HG02884 (cell line): Measurements from ENCODE around the gene CSNK2A1.

Experiments used
- ATAC-seq: cut with Tn5 transposase; IDR thresholded peaks from one replicate; pipeline ENCODE4 v1.9.1; 2021; ENCODE audit warnings: mild to moderate bottlenecking, moderate library complexity; ENCODE audit not compliant: unreplicated experiment

CSNK2A1 gene

DNA sequence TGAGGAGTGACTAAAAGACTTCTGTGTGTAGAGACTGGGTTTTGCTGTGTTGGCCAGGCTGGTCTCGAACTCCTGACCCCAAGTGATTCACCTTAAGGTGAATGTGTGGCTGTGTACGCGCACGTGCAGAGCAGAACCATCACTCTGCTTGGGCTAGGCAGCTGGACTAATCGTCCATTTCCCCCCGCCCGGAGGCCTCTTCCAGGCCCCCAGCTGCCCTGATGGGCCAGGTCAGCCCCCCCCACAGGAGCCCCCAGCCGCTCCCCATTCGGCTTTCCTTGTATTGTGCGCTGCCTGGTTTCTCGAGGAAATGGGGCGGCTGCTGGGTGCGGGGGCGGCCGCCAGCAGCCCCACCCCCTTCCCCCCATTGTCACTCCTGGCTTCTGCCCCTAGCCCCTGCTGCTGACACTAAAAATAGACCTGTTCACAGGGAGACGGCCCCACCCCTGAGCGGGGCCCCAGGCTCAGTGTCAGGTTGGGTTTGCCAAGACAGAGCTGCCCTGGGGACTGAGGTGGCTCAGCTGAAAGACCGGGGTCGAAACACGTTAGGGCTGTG, 24.6 kb upstream of the CSNK2A1 start:
- no peak for ATAC-seq

- ATAC-seq: no peak
Measured at GRCh38 chr20:564192-564591, 20.6 kb upstream of the CSNK2A1 start.

GRCh38 chr20:563187-563586, 19.6 kb upstream of the CSNK2A1 start:
- ATAC-seq: no peak

- ATAC-seq: no peak
Measured at GRCh38 chr20:562232-562897, 18.8 kb upstream of the CSNK2A1 start.

GRCh38 chr20:561437-562231, 18.0 kb upstream of the CSNK2A1 start:
- ATAC-seq: no peak

GRCh38 chr20:560680-561079, 17.1 kb upstream of the CSNK2A1 start:
- ATAC-seq: no peak

DNA sequence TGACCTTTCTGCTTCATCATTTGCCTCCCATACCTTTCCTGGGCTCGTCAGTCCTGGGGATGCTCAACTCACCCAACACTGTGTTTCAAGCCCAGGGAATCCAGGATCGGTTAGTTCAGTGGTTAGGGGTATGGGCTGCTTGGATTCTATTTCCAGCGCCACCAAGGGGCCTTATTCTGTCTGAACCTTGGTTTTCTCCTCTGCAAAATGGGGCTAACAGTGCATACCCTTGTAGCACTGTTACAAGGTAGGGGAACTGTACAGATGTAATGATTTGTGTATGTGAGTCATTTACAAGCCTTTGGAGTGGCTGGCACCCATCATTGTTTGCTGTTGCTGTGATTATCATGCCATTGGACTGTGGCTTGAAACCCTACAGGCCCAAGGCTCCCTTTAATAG, 14.5 kb upstream of the CSNK2A1 start:
- ATAC-seq: no peak

DNA sequence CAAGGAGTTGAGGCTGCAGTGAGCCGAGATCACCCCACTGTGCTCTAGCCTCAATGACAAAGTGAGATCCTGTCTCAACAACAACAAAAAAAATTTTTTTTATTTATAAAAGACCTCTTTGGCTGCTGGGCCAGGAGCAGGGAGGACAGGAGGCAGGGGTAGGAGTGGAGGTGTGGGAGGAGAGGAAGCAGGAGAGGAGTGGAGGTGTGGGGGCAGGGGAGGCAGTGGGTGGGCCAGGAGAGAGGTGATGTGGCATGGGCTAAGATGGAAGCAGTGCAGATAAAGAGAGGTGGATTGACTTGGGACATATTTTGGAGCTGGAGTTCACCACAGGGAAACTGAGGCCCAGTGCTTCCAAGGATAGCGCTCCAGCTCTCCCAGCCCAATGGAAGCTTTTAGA, 13.4 kb upstream of the CSNK2A1 start:
- ATAC-seq: no peak

- no peak for ATAC-seq
Measured at GRCh38 chr20:555976-556385, 12.4 kb upstream of the CSNK2A1 start.

DNA sequence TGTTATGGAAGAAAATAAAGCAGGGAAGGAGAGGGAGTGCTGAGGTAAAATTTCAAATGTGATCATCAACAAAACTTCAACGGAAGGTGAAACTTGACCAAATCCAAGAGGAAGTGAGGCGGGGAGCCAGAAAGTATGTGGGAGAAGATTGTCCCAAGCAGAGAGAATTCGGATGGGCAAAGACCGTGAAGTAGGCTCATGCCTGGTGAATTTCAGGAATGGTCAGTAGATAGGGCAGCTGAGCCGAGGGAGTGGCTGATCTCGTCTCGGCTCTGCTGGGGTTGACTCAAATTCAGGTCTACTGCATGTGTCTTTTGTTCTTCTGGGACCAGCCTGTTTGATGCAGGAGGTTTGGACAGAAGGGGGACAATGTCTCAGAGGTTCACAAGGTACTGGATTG, 7.0 kb upstream of the CSNK2A1 start:
- ATAC-seq: no peak

GRCh38 chr20:549722-550496, 6.3 kb upstream of the CSNK2A1 start:
- ATAC-seq: no peak

- no peak for ATAC-seq
Measured at GRCh38 chr20:548906-549305, 5.3 kb upstream of the CSNK2A1 start.

- ATAC-seq: no peak
Measured at GRCh38 chr20:547394-547793, 3.8 kb upstream of the CSNK2A1 start.

DNA sequence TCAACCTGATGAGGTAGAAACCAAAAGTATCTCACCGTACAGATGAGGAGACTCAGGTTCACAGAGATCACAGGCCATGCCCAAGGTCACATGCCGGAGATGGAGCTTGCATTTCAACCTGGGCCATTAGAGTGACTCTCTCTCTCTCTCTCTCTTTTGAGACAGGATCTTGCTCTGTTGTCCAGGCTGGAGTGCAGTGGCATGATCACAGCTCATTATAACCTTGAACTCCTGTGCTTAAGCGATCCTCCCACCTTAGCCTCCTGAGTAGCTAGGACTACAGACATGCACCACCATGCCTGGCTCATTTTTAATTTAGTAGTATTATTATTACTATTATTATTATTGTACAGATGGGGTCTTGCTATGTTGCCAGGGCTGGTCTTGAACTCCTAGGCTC, 2.8 kb upstream of the CSNK2A1 start:
- no peak for ATAC-seq

DNA sequence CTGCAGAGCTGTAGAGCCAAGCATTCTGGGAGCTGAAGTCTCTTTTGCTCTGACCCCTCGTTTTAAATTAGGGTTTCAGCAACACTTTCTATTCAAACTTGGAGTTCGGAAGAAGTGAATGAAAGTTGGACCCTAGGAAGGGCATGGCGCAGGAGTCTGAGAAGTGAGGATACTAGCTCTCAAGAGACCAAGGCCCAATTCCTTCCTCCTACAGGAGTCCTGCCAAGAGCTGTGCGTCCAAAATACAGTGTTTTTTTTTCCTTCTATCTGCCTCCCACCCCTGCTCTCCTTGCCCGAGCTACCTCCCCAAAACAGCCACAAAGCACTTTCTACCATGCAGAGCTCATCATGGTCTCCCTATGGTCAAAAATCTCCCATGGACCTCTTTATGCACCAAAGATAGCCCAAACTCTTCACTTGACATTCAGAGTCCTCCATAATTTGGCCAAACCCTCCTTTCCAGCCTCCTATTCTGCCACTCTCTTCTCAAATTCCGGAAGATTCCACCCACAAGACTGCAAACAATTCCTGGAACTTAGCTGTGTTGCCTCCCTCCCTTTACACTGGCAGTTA, 649 bp upstream of the CSNK2A1 start:
- no peak for ATAC-seq

DNA sequence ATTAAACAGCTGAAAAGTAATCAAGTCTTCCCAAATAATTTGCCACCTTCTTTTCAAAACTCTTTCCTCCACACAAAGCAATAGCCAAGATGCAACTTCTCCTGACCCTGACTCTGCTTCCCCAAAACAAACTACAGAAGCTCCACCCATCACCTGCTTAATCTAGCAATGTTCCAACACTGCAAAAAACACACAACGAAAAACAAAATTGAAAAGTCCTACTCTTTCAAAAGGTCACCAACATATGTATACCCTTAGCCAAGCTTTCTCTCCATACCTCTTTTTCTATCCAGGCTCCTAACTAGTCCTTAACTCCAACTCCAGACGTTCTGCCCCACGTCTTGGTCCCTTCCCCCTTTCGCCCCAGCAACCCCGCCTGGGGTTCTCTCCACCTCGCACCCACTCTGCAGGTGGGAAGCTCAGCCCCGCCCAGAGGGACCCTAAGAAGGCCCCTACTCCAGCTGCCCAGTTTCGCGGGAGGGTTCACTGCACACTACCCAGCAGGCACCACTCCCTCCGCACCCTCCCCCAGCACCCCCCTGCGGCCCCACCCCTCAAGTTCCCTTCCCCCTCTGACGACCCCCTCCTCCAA, 717 bp downstream of the CSNK2A1 start:
- ATAC-seq: no peak

DNA sequence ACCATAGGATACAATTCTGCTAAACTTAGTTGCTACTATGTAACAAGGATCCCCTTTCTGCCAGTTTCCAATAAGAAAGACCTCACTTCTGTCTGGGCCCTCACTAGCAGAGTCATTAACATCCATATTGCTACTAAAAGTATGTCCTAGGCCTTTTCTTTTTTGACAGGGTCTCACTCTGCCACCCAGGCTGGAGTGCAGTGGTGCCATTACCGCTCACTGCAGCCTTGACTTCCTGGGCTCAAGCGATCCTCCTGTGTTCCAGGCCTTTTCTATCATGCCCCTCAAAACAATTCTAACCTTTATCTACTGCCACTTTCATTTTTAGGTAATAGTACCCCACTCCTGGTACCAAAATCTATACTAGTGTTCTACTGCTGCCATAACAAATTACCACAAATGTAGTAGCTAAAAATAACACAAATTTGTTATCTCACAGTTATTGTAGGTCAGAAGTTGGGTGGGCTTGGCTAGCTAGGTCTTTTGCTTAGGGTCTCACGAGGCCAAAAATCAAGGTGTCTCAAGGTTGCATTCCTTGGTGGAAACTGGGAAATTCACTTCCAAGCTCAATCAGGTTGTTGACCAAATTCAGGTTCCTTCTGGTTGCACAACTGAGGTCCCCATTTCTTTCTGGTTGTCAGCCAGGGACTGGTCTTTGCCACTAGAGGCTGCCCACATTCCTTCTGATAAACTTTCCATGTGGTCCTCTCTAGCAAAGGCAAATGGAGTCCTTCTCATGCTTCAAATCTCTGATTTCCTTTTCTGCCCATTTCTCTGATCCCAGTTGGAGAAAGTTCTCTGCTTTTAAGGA, 3.0 kb downstream of the CSNK2A1 start:
- ATAC-seq: no peak

DNA sequence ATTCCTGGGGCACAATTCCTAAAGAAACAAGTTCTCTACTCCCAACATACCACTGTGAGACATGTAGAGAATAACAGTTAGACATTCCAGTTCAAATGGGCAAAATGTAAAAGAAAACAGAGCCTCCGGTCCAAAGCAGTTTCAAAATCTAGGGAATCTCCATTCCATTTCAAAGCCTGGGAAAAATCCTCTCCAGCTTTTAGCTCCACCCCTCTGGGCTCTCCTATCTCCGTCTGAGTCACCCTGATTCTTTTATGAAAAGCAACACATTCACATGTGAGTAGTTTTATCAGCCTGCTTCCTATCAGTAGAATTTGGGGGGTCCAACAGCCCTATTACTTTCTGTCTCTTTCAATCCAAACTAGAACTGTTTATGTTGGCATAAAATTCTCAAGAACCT, 3.7 kb downstream of the CSNK2A1 start:
- no peak for ATAC-seq

- ATAC-seq: no peak
Measured at GRCh38 chr20:539191-539590, 4.4 kb downstream of the CSNK2A1 start.

DNA sequence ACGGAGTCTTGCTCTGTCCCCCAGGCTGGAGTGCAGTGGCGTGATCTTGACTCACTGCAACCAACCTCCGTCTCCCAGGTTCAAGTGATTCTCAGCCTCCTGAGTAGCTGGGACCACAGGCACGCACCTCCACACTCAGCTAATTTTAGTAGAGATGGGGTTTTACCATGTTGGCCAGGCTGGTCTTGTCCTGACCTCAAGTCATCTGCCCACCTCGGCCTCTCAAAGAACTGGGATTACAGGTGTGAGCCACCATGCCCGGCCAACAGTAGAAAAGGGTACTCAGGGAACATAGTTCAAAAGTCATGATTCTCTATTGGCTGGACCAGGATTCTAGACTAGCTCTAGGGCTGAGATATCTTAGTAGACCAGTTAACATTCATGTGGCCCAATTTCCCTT, 5.6 kb downstream of the CSNK2A1 start:
- ATAC-seq: no peak
